GM23338 (cell line): ENCODE results near the gene IER5. TPM values are rescaled to one million over a fixed set of nuclear protein-coding genes. Genes with fewer than 3 reads are reported as not detected.

Source experiments
- ATAC-seq: fragments of 200-7000 bp; cut with Tn5 transposase; 3 replicates; pipeline ENCODE4 v1.9.1; 2020
- DNase-seq: peaks from one replicate; pipeline ENCODE4 v3.0.0-alpha.2; 2015; ENCODE audit warnings: low spot score
- H2AFZ ChIP-seq: fragments of 200-600 bp; sonication (generic); 2 replicates; pipeline ENCODE4 v1.8.0; 2016; ENCODE audit warnings: antibody characterized with exemption, mild to moderate bottlenecking, moderate library complexity
- H3F3A ChIP-seq: fragments of 200-600 bp; sonication (generic); replicated peaks from 2 replicates; pipeline ENCODE4 v1.8.0; 2017; ENCODE audit warnings: antibody characterized with exemption, mixed run types, low read depth
- H3K27ac ChIP-seq: fragments of 200-600 bp; sonication (generic); 2 replicates; pipeline ENCODE4 v1.6.1; 2016; ENCODE audit warnings: low read depth
- H3K27me3 ChIP-seq: fragments of 200-600 bp; sonication (generic); 2 replicates; pipeline ENCODE4 v1.8.0; 2016; ENCODE audit warnings: mild to moderate bottlenecking, mixed run types, moderate library complexity; ENCODE audit not compliant: insufficient read depth
- H3K36me3 ChIP-seq: fragments of 200-600 bp; sonication (generic); 2 replicates; pipeline ENCODE4 v1.8.0; 2016; ENCODE audit warnings: mild to moderate bottlenecking; ENCODE audit not compliant: insufficient read depth
- H3K4me1 ChIP-seq: fragments of 200-600 bp; sonication (generic); 2 replicates; pipeline ENCODE4 v1.8.0; 2016; ENCODE audit warnings: mild to moderate bottlenecking, moderate library complexity; ENCODE audit not compliant: insufficient read depth
- H3K4me2 ChIP-seq: fragments of 200-600 bp; sonication (generic); 2 replicates; pipeline ENCODE4 v1.7.1; 2017; ENCODE audit warnings: mixed run types
- H3K4me3 ChIP-seq: fragments of 200-600 bp; sonication (generic); 2 replicates; pipeline ENCODE4 v1.6.1; 2016; ENCODE audit warnings: mixed run types
- H3K79me2 ChIP-seq: fragments of 200-600 bp; sonication (generic); replicated peaks from 2 replicates; pipeline ENCODE4 v1.8.0; 2017; ENCODE audit warnings: mild to moderate bottlenecking; ENCODE audit not compliant: insufficient read depth
- H3K9me2 ChIP-seq: fragments of 200-600 bp; sonication (generic); 2 replicates; pipeline ENCODE4 v1.8.0; 2017; ENCODE audit not compliant: insufficient read depth
- H4K20me1 ChIP-seq: fragments of 200-600 bp; sonication (generic); replicated peaks from 2 replicates; pipeline ENCODE4 v1.8.0; 2017; ENCODE audit warnings: mild to moderate bottlenecking; ENCODE audit not compliant: insufficient read depth
- H3K27ac Mint-ChIP-seq: 2 replicates; pipeline ENCODE4 v1.8.0; 2020; ENCODE audit warnings: inconsistent platforms, mild to moderate bottlenecking, moderate library complexity, mixed read lengths
- H3K27me3 Mint-ChIP-seq: 3 replicates; pipeline ENCODE4 v1.8.0; 2022; ENCODE audit warnings: low read depth, mild to moderate bottlenecking, moderate library complexity, mixed read lengths, inconsistent platforms; ENCODE audit not compliant: insufficient read depth, poor library complexity
- H3K36me3 Mint-ChIP-seq: 3 replicates; pipeline ENCODE4 v1.8.0; 2021; ENCODE audit warnings: low read depth, mild to moderate bottlenecking, inconsistent platforms, moderate library complexity, mixed read lengths
- H3K4me1 Mint-ChIP-seq: 3 replicates; pipeline ENCODE4 v1.8.0; 2020; ENCODE audit warnings: mild to moderate bottlenecking, inconsistent platforms, mixed read lengths
- H3K4me3 Mint-ChIP-seq: 3 replicates; pipeline ENCODE4 v1.8.0; 2021; ENCODE audit warnings: moderate library complexity, mild to moderate bottlenecking, inconsistent platforms, mixed read lengths
- H3K9me3 Mint-ChIP-seq: 3 replicates; pipeline ENCODE4 v1.8.0; 2020; ENCODE audit warnings: moderate library complexity, mild to moderate bottlenecking, inconsistent platforms, mixed read lengths
- CREB1 ChIP-seq: fragments of 250-450 bp; sonication (Bioruptor Pico); IDR thresholded peaks from 2 replicates; pipeline ENCODE4 v1.5.0; 2020; ENCODE audit warnings: low read depth, mild to moderate bottlenecking, moderate library complexity
- CTCF ChIP-seq, 2 experiments: fragments of 200-600 bp in 1 of 2; sonication (generic) in 1 of 2; conservative IDR thresholded peaks; 2 replicates each; pipeline versions ENCODE4 v1.5.1 to v1.6.1; 2016 to 2017; ENCODE audit warnings: antibody characterized with exemption in 2 of 2, low read depth in 2 of 2, mild to moderate bottlenecking in 2 of 2, moderate library complexity in 1 of 2
- ETS1 ChIP-seq: IDR thresholded peaks from 2 replicates; pipeline ENCODE4 v1.6.1; 2016; ENCODE audit warnings: antibody characterized with exemption
- EZH2 ChIP-seq: fragments of 200-600 bp; sonication (generic); IDR thresholded peaks from one replicate; pipeline ENCODE4 v1.8.0; 2017; ENCODE audit warnings: antibody characterized with exemption, mild to moderate bottlenecking, low read depth; ENCODE audit not compliant: unreplicated experiment
- EZH2phosphoT487 ChIP-seq: fragments of 200-600 bp; sonication (generic); IDR thresholded peaks from one replicate; pipeline ENCODE4 v1.8.1; 2018; ENCODE audit warnings: antibody characterized with exemption; ENCODE audit not compliant: unreplicated experiment
- JUNB ChIP-seq: IDR thresholded peaks from one replicate; pipeline ENCODE4 v1.6.1; 2016; ENCODE audit warnings: antibody characterized with exemption; ENCODE audit not compliant: unreplicated experiment
- NANOG ChIP-seq: IDR thresholded peaks from 2 replicates; pipeline ENCODE4 v1.6.1; 2016; ENCODE audit warnings: antibody characterized with exemption, borderline replicate concordance
- POLR2AphosphoS5 ChIP-seq: IDR thresholded peaks from 2 replicates; pipeline ENCODE4 v1.6.1; 2016; ENCODE audit warnings: antibody characterized with exemption, low read depth
- REST ChIP-seq: IDR thresholded peaks from one replicate; pipeline ENCODE4 v1.6.1; 2018; ENCODE audit warnings: antibody characterized with exemption; ENCODE audit not compliant: unreplicated experiment
- STAT1 ChIP-seq: IDR thresholded peaks from one replicate; pipeline ENCODE4 v1.6.1; 2016; ENCODE audit warnings: antibody characterized with exemption; ENCODE audit not compliant: unreplicated experiment
- ZNF114 ChIP-seq: fragments of 250-450 bp; sonication (Bioruptor Pico); IDR thresholded peaks from 2 replicates; pipeline ENCODE4 v1.5.0; 2020; ENCODE audit warnings: mild to moderate bottlenecking, moderate library complexity
- ZNF331 ChIP-seq: fragments of 250-450 bp; sonication (Bioruptor Pico); IDR thresholded peaks from 2 replicates; pipeline ENCODE4 v1.5.0; 2020; ENCODE audit warnings: low read depth, mild to moderate bottlenecking, moderate library complexity
- ZNF462 ChIP-seq: fragments of 250-450 bp; sonication (Bioruptor Pico); IDR thresholded peaks from 2 replicates; pipeline ENCODE4 v1.5.0; 2020; ENCODE audit warnings: mild to moderate bottlenecking, moderate library complexity
- polyA plus RNA-seq: library from polyadenylated mRNA; unstranded; fragments of >200 nt; fragmentation: Nextera tagmentation; extraction: Ambion mirVana; gene quantifications from 2 replicates; pipeline ENCODE4 v1.2.1, GENCODE V29; 2016
- total RNA-seq: library from RNA; depleted of rRNA; stranded (reverse); fragments of >200 nt; shearing (Covaris generic); gene quantifications from 2 replicates; pipeline ENCODE4 v1.2.3, GENCODE V29; 2014

The IER5 gene
- total and polyA plus RNA-seq, 2 experiments from 2014 or later, result 3.8 to 9.5 TPM

GRCh38 chr1:181136738-181137122, 48.2 kb downstream of the IER5 start:
- H3K9me3 Mint-ChIP-seq, result no peaks in the 10 kb centered on the region
- Histone ChIP-seq H3K27ac (no peak overlapping the region), H4K20me1 (no peaks in the 10 kb centered on the region), H3F3A (0 out of 2 replicates have a peak, but pooled peaks cover 5% of the 10 kb centered on the region), H3K27me3 (peaks cover under 1% of the 10 kb centered on the region; the same call in 1 of the 2 replicates), H3K4me1 (peaks cover 16% of the 10 kb centered on the region), H3K36me3 (no peaks in the 10 kb centered on the region), H3K4me3 (no peak overlapping the region), H2AFZ (no peak overlapping the region), H3K9me2 (no peaks in the 10 kb centered on the region), H3K4me2 (no peak overlapping the region), H3K79me2 (no peaks in the 10 kb centered on the region)
- H3K36me3 Mint-ChIP-seq, result no peaks in the 10 kb centered on the region; the same call in 2 of the 3 replicates
- DNase-seq (no peak), ATAC-seq (no peak)
- peaks cover 28% of the 10 kb centered on the region for H3K4me1 Mint-ChIP-seq
- no peak for TF ChIP-seq NANOG
- no peak for TF ChIP-seq STAT1
- TF ChIP-seq POLR2AphosphoS5, result no peak
- TF ChIP-seq CREB1 (CRISPR knock-in tag), result no peak
- no peak for TF ChIP-seq ETS1
- no peak for TF ChIP-seq CTCF (conservative IDR thresholded peaks at IDR 0.05; ENCODE audit: low read depth in 2 of 2)
- TF ChIP-seq JUNB, result no peak
- no peak for TF ChIP-seq ZNF462 (CRISPR knock-in tag)
- TF ChIP-seq ZNF331 (CRISPR knock-in tag), result no peak
- TF ChIP-seq ZNF114 (CRISPR knock-in tag), result no peak
- no peak for TF ChIP-seq EZH2
- TF ChIP-seq REST, result no peak
- no peak for TF ChIP-seq EZH2phosphoT487
- H3K27me3 Mint-ChIP-seq, result peaks cover 19% of the 10 kb centered on the region
- no peak overlapping the region for H3K27ac Mint-ChIP-seq
- H3K4me3 Mint-ChIP-seq, result no peak overlapping the region
